ENCODE results near the gene DDX10.
A peak's percentile ranks its signal among the peaks of the same experiment; 100 is the strongest.

The DDX10 gene

DNA sequence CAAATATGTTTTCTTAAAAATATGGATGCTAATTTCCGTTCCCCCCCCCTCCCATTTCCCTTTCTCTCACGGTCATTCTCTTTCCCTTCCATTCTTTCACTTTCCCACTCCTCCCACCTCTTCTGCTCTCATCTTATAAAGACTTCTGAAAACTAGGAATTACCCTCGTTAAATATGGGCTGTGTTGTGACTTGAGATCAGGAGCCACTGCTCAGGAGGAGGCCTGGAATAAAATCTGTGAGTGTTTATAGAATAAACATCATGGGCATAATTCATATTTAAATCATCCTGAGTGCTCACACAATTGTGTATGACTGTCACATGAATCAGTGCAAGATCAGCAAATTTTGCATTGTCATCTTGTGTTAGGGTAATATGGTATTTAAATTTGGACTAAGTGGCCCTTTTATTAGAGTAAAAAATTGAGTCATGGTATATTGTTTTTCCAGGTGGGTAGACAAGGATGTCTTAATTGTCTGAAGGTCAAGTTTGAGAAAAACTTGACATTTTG, 208.0 kb downstream of the DDX10 start:
- no peak for DNase-seq (ENCODE audit: low spot score)

DNA sequence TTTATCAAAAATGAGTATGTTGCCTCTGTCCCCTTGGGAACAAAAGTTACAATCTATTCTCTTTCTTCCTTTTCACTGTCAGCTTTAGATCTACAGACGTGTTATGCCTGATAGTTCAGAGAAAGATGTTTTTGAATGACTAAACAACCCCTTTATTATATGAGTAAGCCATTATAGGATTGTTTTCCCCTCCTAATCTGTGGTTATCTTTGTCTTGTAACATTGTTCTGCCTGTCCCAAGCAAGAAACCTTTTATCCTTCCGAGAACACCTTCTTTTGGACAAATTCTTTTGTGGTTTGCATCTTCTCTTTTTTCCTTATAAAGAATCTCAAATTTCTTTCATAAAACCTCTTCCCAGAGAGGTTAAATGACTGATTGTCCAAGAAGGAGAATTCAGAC, 208.4 kb downstream of the DDX10 start:
- DNase-seq (ENCODE audit: low spot score), result no peak

DNA sequence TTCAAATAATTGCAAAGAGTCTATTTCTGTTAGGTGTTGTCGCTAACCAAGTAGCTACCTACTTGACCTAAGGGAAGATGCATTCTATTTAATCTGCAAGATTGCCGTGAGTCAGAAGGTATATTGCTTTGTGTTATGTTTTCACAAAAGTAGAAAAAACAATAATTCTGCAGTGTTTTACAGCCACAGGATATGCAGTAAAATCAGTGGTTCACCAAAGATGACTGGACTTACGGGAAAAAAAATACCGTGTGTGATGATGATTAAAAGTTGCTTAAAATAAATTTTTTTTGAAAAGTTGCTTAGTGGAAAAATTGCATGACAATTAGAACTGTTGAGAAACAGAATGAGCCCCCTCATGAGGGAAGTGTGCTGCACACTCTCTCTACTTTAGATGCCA, 209.1 kb downstream of the DDX10 start:
- no peak for DNase-seq (ENCODE audit: low spot score)

DNA sequence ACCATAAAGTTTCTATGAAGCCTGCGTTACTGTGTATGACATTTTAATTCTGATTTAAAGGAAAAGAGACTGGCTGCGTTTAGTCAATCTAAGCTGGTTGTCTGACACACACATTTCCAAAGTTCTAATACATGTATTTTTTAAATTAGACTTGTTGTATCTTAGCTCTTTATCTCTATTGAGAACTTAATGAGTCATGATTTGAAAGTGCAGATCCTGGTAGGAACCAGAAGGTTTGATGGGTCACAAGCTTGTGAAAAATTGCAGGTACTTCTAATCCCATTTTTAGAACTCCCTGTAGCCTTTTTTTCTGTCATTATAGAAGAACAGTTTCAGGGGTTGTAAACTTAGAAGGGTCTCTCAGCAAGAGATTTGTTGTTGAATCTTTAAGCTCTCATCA, 210.3 kb downstream of the DDX10 start:
- DNase-seq (ENCODE audit: low spot score), result no peak

DNA sequence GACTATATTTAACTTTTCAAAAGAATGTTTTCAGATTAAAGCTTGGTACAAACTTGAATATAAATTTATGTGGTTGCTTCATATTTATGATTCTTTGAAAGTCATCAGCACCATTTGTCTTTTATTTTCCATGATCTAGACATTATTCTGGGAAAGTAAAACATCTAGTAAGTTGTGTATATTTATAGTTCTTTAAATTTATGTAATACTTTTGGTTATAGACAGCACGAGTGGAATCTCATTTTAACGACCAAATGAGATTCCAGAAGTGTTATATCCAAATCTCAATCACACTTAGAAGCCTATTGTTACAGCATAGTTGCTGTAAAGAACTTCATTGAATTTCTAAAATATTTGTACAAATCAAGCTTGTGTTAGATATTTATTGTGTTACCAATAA, 212.3 kb downstream of the DDX10 start:
- DNase-seq (ENCODE audit: low spot score), result no peak

DNA sequence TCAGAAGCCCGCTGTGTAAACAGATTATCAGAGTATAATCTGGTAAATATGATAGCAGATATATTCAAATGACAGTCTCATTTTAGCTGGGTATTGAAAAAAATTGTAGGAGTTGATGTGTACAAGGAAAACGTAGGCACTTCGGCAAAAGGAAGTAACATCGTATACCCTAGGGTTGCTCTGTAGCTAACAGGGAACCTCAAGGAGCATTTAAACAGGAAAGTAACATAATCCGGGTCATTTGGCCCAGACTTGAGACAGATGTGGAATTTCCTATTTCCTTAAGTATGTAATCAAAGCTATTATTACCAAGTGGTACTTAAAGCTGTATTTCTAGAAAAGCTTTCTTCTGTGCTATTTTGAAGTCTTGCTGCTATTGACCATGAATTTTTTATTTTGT, 215.6 kb downstream of the DDX10 start:
- no peak for DNase-seq (ENCODE audit: low spot score)

DNA sequence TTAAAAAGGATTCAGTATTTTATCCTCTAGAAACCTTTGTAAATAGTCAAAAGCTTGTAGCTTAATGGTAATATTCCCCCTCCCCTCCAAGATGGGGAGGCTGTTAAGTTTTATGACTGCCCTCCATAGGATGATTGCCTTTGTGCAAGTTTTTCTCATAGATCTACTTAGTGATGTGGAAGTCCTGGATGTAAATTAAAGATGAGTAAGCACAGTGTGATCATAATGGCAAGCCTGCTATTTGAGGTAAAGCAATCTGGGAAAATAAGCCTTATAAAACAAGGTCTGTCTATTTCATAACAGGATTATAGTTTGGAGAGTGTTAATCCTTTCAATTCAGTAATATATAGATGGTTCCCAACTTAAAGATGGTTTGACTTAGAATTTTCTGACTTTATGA, 216.3 kb downstream of the DDX10 start:
- DNase-seq (ENCODE audit: low spot score), result no peak

DNA sequence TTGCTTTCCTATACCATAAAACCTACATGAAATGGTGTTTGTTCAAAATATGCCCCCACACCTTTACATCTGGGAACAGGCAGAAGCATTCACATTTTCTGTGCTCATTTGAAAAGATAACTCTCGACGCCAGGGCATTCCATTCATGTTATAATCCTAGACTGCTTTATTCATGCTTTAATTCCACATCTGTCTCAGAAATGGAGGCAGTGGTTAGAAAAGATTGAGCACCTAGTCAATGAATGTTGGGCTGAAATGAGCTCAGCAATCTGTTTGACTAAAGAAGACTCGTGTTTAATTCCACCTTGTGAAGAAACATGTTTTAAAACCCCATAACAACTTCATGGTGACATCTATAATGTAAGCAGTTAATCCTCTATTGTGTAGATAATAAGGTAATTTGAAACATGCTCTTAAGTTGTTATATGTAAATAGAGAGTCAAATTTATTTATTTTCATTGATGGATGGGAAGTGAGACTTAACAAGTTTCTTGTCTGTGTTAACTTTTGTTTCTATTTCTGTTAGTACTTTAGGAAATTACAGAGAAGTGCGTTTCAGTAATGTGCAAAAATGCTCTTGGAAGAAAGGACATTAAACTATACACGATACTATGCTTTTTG, 217.5 kb downstream of the DDX10 start:
- no peak for DNase-seq (ENCODE audit: low spot score)

DNA sequence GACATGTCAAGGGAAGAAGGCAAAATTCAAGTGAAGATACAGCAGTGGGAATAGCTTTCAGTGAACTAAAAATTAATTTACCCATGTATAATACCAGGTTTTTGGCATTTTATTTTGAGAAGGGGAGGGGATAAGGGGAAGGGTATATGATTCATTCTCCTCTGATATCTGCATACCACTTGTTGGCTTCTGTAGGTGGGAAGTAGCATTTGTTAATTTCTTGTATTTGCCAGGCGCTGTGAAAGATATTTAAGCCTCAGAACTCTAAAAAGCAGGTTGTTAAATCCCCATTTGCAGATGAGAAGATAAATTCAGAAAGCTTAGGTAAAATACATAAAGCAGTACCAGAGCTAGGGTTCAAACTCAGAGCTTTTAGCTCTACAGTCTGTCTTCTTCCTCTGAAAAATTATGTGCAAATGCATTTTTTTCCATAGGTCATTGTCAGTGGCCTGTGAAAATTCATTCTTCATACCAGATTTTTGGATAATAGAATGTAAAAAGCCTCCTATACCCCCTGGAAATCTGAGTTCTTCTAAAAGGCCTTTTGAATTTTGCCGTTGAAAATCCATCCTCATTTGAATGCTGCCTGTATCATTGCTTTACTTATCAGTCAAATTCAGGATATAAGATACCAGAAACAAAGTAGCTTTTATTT, 221.3 kb downstream of the DDX10 start:
- no peak for DNase-seq (ENCODE audit: low spot score)

DNA sequence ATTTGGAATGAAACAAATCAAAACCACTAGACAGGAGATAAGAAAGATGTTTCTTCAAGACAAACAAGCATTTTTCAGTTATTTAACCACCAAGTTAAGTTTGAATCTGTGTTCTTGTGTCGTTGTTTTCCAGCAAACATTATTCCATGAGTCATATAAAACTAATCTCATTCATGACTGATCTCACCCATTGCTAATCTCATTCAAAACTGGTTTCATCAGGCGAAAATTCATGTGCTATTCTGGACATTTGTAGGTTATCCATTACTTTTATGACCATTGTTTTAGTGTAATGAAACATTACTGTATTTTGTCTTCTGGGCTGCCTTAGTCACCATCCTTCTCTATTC, 221.8 kb downstream of the DDX10 start:
- no peak for DNase-seq (ENCODE audit: low spot score)

DNA sequence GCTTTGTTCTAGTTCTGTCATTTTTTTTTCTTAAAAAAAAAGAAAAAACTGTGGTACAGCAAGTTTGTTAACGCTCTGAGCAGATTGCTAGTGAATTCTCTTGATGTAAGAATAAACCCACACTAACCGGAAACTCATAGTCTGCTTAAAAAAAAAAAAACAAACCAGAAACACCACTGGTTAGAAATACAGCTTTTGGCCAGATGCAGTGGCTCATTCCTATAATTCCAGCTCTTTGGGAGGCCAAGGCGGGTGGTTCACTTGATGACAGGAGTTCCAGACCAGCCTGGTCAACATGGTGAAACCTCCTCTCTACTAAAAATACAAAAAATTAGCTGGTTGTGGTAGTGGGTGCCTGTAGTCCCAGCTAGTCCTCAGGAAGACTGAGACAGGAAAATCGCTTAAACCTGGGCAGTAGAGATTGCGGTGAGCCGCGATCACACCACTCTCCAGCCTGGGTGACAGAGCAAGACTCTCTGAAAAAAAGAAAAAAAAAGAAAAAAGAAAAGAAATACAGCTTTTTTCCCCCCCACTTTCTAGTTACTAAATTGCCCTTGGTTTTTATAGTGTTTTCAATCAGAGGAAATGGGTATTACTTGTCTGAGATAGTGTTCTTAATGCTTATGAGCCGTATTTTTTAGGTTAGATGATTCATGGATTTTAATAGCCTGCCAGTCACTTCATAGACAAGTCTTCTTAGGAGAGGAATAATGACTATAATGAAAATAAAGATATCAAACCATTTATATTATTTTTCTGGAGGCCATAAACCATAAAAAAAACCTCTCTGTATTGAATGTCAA, 222.8 kb downstream of the DDX10 start:
- no peak for DNase-seq (ENCODE audit: low spot score)

DNA sequence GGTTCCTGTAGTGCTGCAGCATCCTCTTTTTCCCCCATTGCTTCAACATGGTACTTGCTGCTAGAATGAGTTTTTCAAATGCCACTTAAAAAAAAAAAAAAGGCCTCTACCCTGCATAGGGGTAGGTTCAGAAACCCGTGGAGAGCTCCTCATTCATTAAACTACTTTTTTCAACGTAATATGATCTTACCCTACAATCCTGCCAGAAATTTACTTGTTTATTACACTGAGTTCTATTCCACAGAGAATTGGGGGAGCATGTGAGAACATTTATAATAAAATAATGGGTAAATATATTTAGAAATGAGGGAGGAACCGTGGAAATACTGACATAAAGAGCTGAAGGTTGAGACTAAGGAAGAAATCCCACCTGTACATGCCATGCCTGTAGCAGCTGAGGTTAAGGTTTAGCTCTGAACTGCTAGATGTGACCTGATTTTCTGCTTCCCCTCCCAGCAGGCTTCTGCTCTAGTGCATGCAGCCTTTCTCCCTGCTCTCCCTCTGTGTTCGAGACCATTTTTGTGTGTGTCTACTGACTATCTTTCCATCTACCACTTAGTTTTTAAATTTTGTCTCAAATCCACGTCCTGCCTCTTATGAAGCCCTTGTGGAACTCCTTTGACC, 225.7 kb downstream of the DDX10 start:
- DNase-seq (ENCODE audit: low spot score), result no peak

DNA sequence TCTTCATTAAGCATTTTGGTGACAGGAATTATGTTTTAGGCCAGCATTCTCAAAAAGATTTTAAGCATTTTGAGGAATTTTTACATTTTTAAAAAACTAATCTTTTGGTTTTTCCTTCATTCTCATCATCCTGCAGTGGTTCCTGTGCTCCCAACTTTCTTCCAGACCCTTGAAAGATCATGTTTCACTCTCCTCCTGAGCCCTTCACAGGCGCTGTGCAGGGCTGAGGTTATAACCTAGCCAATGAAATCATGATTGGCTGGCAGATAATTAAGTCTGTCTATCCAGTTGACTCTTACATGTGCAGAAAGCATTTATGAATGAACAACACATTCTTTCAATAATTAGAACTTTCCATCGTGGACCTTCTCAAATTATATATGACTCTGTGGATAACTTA, 226.3 kb downstream of the DDX10 start:
- DNase-seq (ENCODE audit: low spot score), result no peak

DNA sequence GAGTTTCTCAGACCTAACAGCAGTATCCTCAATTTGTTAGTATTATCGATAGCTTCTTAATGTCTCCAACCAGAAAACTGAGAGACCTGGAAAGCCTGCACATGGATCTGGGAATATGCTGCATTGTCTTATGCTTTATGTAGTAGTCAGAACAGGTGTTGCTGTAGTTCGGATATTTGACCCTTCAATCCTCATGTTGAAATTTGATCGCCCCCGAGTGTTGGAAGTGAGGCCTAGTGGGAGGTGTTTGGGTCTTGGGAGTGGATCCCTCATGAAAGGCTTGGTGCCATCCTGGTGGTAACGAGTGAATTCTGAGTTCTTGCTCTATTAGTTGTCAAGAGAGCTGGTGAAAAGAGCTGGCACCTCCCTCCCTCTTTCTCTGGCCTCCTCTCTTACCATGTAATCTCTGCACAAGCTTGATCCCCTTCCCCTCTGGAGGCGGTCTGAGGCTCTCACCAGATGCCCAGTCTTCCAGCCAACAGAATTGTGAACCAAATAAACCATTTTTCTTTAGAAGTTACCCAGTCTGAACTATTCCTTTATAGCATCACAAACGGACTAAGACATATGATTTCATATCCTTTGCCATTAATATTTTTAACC, 227.1 kb downstream of the DDX10 start:
- no peak for DNase-seq (ENCODE audit: low spot score)

DNA sequence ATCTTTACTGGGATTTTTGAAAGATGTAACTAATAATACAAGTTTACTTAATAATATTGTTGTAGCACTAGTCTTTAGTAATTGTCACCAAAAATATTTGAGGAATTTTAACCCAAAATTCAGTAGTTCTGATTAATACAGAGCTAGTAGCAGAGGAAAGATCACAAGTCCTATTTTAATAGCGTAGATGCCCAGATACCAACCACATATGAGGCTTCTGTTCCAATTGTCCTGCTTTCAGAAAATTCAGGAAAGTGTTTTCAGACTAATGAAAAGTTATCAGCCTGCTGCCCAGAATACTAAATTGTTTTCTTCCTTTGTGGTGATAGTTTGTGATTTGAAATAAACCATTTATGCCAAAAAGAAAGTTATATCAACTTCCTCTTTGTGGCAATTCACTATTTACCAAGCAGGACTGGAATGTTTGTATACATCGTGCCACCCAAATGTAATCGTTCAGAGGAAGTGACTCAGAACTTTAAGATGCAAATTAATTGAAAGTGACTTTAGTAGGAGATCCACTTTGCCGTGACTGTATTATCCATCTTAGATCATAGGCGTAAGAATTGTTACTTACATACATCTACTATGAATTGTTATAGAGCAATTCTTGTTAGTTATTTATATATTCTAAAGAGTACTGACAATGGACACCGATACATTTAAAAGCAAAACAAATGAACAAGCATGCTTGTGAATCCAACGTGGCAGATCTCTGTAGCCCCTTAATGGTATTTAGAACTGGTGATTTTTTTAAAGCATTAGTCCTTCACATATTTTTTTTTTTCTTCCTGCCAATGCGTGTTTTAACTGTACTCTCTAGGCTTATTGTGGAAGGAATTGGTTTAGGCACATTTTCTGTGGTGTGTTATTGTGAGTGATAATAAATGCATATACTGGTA, 231.0 kb downstream of the DDX10 start:
- DNase-seq (ENCODE audit: low spot score), result peak; percentile 3

DNA sequence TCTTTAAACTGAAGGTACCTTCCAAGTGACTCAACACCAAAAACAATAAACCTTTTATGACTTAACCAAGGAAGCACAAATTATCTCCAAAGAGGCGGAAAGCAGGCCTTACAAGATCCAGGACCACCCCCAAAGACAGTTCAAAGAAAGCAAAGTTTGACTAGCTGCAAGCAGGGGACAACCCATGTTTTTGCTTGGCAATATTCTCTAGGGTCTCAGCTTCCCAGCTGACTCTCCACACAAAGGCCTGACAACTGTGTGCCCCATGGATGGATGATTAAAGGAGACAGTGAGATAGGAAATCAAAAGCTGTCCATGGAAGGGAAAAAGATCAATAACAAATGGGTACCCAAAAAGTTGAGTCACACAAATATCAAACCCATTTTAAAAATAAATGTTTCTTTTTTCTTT, 232.2 kb downstream of the DDX10 start:
- no peak for DNase-seq (ENCODE audit: low spot score)

DNA sequence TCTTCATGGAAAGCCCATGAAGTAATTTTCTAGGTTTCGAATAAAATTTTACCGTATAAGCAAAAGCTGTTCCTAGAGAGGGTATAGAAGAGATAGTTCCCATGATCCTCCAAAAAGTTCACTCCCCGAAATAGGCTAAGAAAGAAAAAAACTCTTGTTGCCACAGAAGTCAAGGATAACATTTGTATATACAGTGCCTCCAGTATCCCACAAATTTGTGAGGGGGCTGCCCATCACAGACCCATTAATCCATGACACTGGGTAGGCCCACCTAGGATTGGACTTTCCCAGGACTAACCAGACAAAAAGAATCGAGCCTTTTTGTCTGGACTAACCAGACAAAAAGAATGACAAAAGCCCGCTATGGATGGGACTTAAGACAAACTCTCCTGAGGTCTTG, 233.0 kb downstream of the DDX10 start:
- DNase-seq (ENCODE audit: low spot score), result no peak

DNA sequence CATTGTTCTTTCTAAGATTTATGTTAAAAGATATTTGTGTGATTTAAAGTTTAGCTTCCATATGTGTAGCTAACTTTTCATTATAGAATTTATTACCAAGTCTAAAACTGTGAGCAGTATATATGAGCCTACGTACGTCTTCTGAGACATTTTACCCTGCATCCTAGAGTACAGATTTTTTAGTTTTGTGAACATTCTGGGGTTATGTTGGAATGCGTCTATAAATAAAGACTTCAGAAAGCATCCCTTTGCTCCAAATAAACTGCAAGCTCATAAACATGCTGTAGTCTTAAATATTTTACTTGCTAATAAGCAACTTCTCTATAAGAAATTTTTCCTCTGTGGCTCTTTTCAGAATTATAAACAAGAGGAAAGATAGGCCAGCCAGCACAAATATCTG, 236.5 kb downstream of the DDX10 start:
- DNase-seq (ENCODE audit: low spot score), result no peak

DNA sequence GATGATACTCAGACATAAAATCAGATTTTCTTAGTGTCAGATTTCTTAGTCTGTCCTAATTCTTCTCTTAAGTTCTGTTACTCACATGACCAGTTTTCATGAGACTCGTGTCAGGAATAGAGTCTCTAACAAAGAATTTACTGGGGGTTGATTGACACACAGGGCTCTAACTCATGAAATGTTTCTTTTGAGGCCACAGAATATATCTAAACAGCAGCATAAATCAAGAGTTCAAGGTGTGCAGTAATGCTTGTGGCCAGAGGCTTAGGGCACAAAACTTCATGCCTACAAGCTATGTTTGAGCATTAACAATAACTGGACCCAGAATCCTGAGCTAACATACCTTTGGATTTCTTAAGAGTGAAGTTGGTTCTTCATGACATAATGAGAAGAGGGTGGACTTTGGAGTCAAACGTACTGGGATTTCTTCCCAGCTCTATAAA, 237.2 kb downstream of the DDX10 start:
- DNase-seq (ENCODE audit: low spot score), result no peak

DNA sequence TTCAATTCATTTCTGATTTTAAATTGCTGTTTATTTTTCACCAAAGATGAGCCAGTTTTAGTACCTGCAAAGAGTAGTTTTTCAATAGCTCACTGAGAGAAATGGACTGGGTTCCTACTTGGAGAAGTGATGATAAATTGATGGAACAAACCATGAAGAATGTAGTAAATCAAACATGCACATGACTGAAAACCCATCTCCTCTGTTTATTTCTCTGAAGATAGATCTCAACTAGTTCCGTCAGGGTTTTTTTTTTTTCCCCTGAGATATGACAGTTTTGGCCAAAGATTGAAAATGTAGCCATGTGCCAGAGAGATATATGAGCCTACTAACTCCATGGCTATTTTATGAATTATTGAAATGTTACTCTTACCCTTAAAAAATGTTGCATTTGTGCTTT, 239.6 kb downstream of the DDX10 start:
- DNase-seq (ENCODE audit: low spot score), result no peak

DNA sequence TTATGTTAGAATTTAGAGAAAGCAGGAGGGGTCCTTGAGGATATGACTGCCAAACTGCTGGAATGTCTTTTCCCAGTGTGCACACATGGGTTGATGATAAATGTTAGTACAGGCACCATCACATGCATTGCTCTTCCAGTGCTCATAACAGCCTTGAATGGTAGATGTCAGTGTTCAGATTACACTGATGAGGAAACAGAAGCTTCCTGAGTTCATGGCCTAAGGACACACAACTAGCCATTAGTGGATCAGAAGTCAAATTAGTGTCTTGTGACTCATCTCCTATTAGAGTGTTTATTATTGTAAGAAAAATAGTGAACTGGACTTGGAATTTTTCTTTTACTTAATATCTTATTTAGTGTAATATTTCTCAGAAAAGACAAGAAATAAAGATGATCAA, 241.5 kb downstream of the DDX10 start:
- no peak for DNase-seq (ENCODE audit: low spot score)

All from germinal center (tissue), 1 donor.